Retina (tissue), 1 donor: ENCODE data around the gene RBM28.
A peak's percentile ranks its signal among the peaks of the same experiment; 100 is the strongest.

Experiments
- DNase-seq: peaks from one replicate; pipeline ENCODE4 v3.0.0-alpha.2; 2016

Gene RBM28

GRCh38 chr7:128373606-128374005, 29.9 kb upstream of the RBM28 start:
- no peak for DNase-seq

- no peak for DNase-seq
These were observed 26.8 kb upstream of the RBM28 start for GRCh38 chr7:128370491-128370890.

- DNase-seq, result no peak
These were observed 23.3 kb upstream of the RBM28 start for GRCh38 chr7:128366986-128367385.

- DNase-seq, result no peak
These were observed 22.6 kb upstream of the RBM28 start for GRCh38 chr7:128366300-128366699.

- no peak for DNase-seq
These were observed 21.7 kb upstream of the RBM28 start for GRCh38 chr7:128365432-128365831.

GRCh38 chr7:128364166-128364870, 20.6 kb upstream of the RBM28 start:
- no peak for DNase-seq

GRCh38 chr7:128363261-128363721, 19.6 kb upstream of the RBM28 start:
- no peak for DNase-seq

GRCh38 chr7:128362670-128363069, 19.0 kb upstream of the RBM28 start:
- DNase-seq, result no peak

- peak; percentile 77 for DNase-seq
These were observed 18.0 kb upstream of the RBM28 start, which contains the start of gene PRRT4 for GRCh38 chr7:128361411-128362379. TSS of gene PRRT4 (minus strand) at chr7:128361690.

GRCh38 chr7:128360359-128360678, 16.6 kb upstream of the RBM28 start:
- DNase-seq, result no peak

GRCh38 chr7:128359939-128360338, 16.2 kb upstream of the RBM28 start:
- peak; percentile 7 for DNase-seq

- DNase-seq, result no peak
These were observed 15.6 kb upstream of the RBM28 start for GRCh38 chr7:128359336-128359735.

GRCh38 chr7:128358233-128358632, 14.5 kb upstream of the RBM28 start:
- DNase-seq, result no peak

- no peak for DNase-seq
These were observed 13.5 kb upstream of the RBM28 start for GRCh38 chr7:128357217-128357613.

GRCh38 chr7:128356546-128357216, 13.0 kb upstream of the RBM28 start:
- peak; percentile 44 for DNase-seq

- DNase-seq, result no peak
These were observed 9.9 kb upstream of the RBM28 start for GRCh38 chr7:128353610-128354009.

GRCh38 chr7:128353189-128353588, 9.5 kb upstream of the RBM28 start:
- no peak for DNase-seq

- DNase-seq, result no peak
These were observed 8.9 kb upstream of the RBM28 start for GRCh38 chr7:128352636-128353035.

- DNase-seq, result peak; percentile 83
These were observed 8.4 kb upstream of the RBM28 start for GRCh38 chr7:128352153-128352537.

- DNase-seq, result peak; percentile 74
These were observed 7.8 kb upstream of the RBM28 start for GRCh38 chr7:128351296-128352152.

- DNase-seq, result no peak
These were observed 7.1 kb upstream of the RBM28 start for GRCh38 chr7:128350708-128351295.

- no peak for DNase-seq
These were observed 5.7 kb upstream of the RBM28 start for GRCh38 chr7:128349466-128349825.
